ENCODE results near the gene PAPSS1. TPM values are rescaled to one million over a fixed set of nuclear protein-coding genes. Genes with fewer than 3 reads are reported as not detected.
"Not testable (repeated sequence)": the region's sequence is repeated elsewhere in the genome, so short reads cannot be mapped to it uniquely, and the experiment has no call there.

Gene PAPSS1
- total RNA-seq, 2 donors from 2014 or later, result 15.4 to 16.7 TPM

DNA sequence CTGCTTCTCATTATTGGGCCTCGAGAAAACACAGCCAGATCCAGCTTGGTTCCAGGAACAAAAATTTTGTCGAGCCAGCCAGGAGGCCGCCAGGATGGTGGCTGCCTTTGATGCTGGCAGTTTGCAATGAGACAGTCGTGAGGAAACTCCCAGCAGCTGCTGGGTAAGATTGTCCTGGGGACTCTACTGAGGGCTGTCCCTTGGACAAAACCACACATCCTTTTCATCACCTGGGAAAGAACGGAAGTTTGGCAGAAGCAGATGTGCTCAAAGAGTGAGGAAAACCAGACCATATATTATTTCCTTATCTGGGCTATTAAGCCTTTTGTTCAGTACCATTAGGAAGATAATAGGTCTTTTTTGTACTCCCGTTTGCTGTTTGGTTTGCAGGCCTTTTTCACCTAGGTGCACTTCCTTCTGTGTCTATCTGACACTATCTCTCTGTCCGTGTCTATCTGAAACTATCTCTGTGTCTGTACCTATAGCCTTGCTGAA is 13.4 kb upstream of the PAPSS1 start:
- intact Hi-C loops (cut with DNase I), result no loop called here
- ATAC-seq (no peak), DNase-seq (no peak)

DNA sequence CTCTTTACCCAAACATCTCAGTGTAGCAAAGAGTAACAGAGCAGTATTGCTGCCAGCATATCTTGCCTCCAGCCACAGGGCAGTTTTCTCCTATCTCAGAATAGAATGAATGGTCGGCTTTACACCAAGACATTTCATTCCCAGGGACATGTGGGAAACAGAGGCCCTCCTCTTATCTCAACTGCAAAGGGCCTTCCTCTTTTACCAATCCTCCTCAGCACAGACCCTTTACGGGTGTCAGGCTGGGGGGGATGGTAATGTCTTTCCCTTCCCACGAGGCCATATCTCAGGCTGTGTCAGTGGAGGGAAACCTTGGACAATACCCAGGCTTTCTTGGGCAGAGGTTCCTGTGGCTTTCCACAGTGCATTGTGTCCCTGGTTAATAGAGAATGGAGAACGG is 9.0 kb upstream of the PAPSS1 start:
- DNase-seq; intact Hi-C loops (cut with DNase I); ATAC-seq: not testable (repeated sequence)

DNA sequence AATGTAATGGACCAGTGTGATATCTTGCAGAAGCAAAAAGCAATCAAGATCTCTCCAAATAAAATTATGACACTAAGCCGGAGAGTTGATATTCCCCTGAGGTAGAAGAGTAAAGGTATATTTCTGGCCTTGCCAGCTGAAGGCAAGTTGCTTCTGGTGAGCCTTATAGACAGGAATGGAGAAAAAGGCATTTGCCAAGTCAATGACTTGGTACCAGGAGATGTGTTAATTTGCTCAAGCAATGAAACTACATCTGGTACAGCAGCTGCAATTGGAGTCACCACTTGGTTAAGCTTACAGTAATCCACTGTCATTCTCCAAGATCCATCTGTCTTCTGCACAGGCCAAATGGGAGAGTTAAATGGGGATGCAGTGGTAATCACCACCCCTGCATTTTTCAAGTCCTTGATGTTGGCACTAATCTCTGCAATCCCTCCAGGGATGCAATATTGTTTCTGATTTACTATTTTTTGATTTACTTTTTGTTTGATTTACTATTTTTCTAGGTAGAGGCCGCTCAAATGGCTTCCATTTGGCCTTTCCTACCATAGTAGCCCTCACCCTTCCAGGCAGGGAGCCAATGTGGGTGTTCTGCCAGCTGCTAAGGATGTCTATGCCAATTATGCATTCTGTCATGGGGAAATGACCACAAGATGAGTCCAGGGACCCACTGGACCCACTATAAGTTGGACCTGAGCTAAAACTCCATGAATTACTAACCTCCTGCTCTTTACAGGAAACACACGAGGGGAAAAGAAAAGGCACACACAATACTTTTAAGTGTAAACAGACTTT is 6.3 kb upstream of the PAPSS1 start:
- not testable (repeated sequence) for DNase-seq

DNA sequence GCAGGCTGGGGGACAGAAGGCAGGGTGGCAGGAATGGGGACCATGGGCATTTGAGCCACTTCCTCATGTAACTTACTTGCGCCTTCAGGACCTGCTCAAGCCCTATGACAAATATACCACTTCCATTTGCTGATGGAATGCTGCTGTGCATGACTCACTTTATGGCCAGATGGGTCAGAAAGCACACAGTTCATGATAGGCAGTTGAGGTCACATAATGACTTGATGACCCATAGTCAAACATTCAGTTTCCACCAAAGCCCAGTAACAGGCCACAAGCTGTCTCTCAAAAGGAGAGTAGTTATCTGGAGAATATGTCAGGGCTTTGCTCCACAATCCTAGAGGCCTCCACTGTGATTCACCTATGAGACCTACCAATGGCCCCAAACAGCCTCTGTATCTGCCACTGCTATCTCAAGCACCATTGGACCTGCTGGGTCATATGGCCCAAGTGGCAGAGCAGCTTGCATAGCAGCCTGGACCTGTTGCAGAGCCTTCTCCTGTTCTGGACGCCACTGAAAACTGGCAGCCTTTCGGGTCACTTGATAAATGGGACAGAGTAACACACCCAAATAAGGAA is 5.3 kb upstream of the PAPSS1 start:
- ATAC-seq (no peak), DNase-seq (no peak)
- intact Hi-C loops (cut with DNase I), result no loop called here

More for the DNA sequence above, 6.3 kb upstream of the PAPSS1 start:
- ATAC-seq; intact Hi-C loops (cut with DNase I): not testable (repeated sequence)

DNA sequence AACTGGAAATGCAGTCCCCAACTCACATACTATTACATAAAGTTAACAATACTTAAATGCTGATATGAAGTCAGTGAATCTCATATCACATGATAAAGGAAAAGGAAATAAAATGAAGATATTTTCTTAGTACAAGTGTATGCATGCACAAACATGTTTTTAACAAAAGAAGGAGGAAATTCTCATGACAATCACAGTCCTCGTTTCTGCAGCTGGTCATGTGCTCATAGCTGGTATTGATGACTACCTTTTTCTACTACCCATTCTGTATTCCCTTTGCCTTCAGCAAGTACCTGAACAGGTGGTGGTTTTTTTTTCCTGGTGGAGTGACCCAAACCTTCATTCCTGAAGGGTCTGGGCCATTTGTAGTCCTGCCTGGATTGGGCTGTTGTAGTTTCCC is 3.3 kb upstream of the PAPSS1 start:
- ATAC-seq; DNase-seq; intact Hi-C loops (cut with DNase I): not testable (repeated sequence)

DNA sequence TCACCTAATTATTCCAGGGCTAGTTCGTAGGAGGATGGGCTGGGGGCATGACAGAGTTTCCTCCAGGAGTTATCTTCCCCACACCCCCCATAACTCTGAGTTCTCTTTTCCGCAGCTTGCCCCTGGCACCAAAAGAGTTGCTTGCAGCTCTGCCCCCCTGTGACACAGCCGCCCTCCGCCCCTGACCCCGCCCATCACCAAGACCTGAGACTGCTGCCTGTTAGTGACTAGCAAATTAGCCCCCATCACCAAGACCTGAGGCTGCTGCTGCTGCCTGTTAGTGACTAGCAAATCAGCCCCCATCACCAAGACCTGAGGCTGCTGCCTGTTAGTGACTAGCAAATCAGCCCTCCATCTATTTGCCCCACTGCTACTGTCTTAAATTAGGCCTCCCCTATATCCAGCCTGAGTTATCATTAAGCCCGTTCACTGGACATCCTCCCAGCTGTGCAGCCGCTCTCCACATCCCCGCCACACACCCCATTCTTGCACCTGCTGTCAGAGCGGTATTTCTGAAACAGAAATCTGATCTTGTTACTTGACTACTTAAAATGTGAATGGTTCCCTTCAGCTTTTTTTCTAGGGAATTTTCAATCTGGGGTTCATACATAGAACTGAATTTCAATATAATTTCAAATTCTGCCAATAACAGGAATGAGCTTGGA is 1.5 kb upstream of the PAPSS1 start:
- intact Hi-C loops (cut with DNase I), result no loop called here
- DNase-seq (peak; percentile 23), ATAC-seq (no peak)

DNA sequence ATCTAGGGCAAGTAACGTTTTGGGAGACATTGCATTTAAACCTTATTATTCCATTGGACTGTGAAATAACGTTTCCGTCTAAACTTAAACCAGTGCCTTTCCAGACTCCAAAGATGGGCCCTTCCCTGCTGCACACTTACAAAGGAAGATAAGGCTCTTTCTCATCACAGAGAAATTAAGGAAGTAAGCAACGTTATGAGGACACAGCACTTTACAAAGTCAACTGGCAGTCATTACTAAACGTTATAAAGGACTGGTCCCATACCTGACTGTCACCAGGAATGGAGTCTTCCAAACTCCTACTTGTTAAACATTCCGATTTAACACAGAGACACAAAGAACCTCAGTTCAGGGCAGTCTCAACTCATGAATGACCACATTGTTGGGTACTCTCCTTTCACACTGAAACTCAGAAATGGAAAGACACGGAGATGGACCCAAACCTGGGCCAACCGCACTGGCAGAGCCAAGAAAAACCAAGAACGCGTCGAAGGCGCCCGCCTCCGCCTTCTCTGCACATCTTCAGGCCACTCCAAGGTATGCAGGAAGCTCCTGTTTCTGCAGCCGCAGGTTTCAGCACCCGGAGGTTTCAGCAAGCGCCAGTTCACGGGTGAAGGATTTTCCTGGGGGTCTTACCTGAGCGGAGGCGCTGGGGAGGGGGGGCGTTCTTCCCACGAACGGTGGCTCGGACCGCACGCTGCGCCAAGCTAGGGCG is 670 bp downstream of the PAPSS1 start:
- DNase-seq (no peak), ATAC-seq (peak in 1 of 2 donors; percentile 21)
- intact Hi-C loops (cut with DNase I), result no loop called here

DNA sequence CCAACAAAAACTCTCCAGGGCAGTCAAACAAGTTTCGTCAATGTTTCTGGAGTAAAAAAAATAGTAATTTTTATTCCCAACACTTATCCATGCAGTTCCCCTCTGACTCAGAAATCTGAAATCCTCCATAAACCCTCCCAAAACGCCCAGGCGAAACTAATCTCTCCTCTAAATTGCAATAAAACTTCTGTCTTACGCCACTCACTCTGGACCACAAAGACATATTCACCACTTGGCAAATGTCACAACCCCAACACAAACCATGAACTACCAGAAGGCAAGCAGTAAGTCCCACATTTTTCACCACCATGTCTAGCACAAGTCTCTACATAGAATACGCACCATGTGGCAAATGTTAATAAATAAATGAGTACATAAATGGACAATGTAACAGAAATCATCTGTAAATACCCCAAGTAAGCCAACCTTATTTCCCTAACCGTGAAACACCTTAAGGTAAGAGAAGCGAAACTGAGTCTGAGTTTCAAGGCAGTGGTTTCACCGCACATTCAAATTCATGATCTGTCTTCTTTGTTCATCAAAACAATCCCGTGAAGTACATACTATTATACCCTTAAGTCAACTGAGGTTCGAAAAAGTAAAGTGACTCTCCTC is 1.6 kb downstream of the PAPSS1 start:
- DNase-seq, result no peak
- no peak for ATAC-seq
- intact Hi-C loops (cut with DNase I), result no loop called here

DNA sequence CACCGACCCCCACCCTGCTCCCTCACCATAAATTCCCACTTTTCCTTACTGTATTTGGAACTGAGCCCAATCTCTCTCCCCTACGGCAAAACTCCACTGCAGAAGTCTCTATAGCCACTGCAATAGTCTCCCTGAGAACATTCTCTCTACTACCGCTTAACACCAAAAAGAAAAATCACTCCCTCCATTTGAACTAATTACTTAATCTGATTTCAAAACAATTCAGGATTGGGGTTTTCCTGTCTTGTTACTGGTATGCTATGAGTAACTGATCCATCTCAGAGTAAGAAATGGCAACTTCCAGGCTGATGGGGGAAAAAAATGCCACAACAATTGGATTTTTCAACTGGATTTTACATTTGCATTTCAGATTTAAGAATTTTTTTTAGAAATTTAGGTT is 5.8 kb downstream of the PAPSS1 start:
- intact Hi-C loops (cut with DNase I), result no loop called here
- DNase-seq (no peak), ATAC-seq (no peak)

DNA sequence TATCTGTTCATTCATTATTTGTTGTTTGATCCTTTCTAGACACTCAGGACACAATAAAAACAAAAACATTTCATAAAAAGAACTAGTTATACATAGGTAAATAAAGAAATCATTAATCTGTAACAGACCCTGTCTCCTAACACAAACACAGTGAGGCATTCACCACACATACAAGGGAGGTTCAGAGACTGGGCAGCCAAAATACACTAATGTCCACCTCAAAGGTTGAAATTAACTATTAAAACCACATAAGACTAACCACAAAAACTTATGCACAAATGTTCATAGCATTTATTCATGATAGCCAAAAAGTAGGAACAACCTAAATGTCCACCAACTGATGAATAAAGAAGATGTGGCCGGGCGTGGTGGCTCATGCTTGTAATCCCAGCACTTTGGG is 7.8 kb downstream of the PAPSS1 start:
- DNase-seq, result no peak
- intact Hi-C loops (cut with DNase I), result no loop called here
- ATAC-seq, result no peak

DNA sequence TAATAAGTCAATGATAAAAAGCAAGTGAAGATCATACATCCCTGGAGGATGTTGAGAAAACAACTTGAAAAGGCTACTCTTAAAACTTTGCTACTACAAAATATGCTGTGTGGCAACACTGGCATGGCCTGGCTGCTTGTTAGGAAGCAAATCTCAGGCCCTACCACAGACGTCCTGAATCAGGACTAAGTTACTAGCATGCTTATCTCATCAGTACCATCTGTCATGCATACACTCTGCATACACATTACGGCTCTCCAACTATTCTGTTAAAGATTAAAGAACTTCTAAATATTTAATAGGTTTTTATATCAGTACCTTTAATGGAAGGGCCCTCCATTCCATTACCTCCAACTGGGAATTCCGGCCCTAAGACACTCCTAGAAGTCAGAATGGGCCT is 8.2 kb downstream of the PAPSS1 start:
- intact Hi-C loops (cut with DNase I), result no loop called here
- DNase-seq (no peak), ATAC-seq (no peak)

DNA sequence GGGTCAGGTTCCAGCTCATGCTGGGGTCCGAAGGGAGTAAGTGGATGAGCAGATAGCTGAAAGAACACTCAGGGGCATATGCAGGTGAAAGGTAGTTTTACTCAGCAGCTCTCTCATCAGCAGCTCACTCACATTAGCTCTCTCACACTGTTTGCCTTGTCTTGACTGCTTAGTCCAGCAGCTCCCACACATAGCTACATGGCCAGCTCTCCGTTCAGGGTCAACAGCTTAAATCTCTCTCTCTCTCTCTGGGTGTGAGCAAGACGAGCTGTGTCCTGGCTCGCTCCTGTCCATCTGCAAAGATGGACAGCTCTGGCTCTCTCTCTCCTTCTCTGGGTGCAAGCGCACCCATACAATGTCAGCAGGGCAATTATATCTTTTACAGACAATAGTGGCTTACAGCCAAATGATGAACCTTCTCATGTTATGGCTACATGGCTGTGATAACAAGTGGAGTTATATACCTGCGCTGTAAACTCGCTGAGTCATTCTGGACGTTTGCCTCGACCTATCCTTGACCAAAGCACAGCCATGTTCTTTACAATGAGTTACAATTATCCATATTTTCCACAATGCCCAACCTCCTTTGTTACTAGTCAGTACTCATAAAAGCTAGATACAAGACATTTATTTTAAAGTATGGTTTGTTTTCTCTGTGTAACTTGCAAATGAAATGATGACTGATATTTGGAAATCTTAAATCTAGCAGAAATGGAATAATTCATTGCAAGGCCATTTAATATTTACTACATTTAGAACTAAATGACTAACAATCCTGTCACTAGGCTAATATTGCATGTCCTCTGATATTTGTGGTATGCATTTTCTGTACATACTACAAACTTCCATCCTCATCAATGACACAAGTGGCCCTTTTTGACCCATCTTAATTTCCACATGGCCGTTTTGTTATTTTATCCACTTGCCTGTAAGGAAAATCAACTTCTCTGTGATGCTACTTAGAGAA is 9.3 kb downstream of the PAPSS1 start:
- intact Hi-C loops (cut with DNase I), result no loop called here
- DNase-seq (no peak), ATAC-seq (no peak)

DNA sequence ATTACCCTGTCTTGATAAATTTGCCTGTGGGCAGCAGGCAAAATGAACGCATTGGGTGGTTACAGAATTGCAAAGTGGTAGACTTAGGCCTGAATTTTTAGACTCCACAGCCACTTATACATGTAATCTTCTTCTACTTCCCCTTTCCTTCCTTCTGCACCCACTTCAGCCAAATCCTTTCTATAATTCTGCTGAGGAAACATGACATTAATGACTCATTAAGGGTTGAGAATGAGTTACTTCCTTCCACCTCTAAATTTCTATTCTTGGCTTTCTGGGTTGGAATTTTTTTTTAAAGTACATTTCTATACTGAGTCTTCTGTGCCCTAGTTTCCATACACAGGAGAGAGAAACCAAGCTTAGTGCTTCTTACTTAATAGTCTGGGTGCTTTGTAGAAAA is 10.1 kb downstream of the PAPSS1 start:
- ATAC-seq (peak in 1 of 2 donors; percentile 58), DNase-seq (no peak)
- intact Hi-C loops (cut with DNase I), result no loop called here

DNA sequence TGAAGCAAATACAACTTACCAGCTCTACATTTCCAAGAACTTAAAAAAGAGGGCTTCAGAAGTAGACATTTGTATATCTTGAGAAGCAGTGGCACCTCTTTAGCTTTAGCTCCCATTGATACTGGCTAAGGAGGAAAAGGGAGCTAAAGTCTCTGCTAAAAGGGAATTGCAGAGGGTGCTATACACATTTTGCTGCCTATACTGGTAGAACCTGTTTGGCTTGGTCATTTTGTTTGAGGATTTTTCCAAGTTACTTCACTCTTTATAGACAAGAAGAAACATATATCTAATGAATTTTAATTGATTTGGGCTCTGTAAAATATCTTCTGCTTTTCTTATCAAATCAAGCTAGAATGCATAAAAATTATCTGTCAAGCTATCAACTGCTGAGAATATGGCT is 11.8 kb downstream of the PAPSS1 start:
- intact Hi-C loops (cut with DNase I), result no loop called here
- DNase-seq, result no peak
- no peak for ATAC-seq

DNA sequence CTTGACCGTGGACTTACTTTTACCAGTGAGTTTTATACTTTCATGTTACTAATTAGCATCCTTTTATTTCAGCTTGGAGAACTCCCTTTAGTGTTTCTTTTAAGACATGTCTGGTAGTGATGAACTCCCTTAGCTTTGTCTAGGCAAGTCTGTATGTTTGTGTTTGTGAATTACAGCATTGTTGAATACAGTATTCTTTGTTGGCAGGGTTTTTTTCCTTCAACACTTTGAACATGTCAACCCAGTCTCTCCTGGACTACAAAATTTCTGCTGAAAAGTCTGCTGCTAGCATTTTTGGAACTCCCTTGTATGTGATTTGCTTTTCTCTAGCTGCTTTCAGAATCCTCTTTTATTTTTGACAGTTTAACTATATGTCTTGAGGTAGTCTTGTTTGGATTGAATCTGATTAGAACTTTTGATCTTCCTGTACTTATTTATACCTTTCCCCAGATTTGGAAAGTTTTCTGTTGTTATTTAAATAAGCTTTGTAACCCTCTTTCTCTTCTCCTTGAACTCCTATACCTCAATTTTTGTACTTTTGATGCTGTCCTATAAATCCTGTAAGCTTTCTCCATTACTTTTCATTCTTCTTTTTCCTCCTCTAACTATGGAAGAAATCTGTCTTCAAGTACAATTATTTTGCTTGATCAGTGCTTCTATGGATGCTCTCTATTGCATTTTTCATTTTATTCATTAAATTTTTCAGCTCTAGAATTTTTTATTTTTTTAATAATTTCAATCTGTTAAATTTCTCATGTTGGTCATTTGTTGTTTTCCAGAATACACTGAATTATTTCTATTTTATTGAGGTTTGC is 14.1 kb downstream of the PAPSS1 start:
- intact Hi-C loops (cut with DNase I), result no loop called here

DNA sequence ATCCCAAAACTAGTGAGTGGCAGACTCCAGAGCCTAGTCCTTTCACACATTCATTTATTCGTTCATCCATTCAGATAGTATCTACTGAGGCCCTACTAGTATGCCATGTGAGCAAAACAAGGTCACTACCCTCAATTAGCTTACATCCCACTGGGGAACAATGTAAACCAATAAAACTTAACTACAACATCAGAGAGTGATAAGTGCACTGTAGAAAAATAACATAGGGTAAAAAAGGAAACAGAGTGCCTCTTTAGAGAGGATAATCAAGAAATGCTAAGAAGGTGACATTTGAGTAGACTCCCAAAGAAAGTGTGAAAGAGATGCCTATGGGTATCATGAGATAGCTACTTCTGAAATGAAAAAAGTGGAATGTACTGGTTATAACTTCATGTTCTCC is 18.5 kb downstream of the PAPSS1 start:
- intact Hi-C loops (cut with DNase I), result no loop called here
- DNase-seq, result no peak
- no peak for ATAC-seq

More for the DNA sequence above, 14.1 kb downstream of the PAPSS1 start:
- DNase-seq, result no peak
- ATAC-seq, result no peak

DNA sequence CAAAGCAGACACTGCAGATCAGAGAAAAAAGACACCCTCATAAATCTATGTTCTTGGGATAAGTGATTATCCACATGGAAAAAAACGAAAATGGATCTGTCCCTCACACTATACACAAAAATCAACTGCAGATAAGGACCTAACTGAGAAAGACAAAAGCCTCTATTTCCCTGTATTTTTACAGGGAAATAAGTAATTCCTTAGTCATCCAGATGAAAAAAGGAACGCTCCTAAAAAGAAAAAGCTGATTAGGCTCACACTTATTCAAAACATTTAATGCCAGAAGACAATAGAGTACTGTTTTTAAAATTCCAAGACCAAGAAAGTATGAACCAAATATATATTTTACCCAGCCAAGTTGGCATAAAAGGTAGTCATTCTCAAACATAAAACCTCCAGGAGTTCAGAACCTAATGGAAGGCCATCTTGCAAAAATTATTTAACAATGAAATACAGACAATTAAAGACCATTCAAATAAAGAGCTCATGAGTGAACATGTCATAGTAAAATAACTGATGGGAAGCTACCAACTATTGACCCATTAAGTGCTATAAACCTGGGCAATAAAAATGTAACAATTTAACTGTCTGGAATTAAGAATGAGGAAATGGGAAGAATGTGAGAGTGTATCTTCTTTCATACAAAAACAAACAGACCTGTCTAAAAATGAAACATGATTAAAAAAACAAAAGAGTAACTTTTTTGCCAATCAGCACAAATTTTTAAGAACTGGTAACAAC is 20.4 kb downstream of the PAPSS1 start:
- intact Hi-C loops (cut with DNase I), result no loop called here
- DNase-seq (no peak), ATAC-seq (no peak)

Measured in left cardiac atrium (tissue), 4 donors.